Midbrain (tissue), 1 donor: Measurements from ENCODE around the gene C8A.

Experiments
- DNase-seq: peaks from one replicate; lab custom pipeline; 2025; lab: John Stamatoyannopoulos, UW

Gene C8A

GRCh38 chr1:56966698-56966999 lies 112.1 kb downstream of the C8A start:
- no peak for DNase-seq

- DNase-seq = no peak
Measured at GRCh38 chr1:56967355-56967754, 112.8 kb downstream of the C8A start.
